H1 (cell line): Measurements from ENCODE around the gene OXLD1. TPM values are rescaled to one million over a fixed set of nuclear protein-coding genes. Genes with fewer than 3 reads are reported as not detected.
A peak's percentile ranks its signal among the peaks of the same experiment; 100 is the strongest.

Experiments used
- CTCF ChIA-PET: fragments of 300-600 bp; sonication (Branson Sonifier 250); formaldehyde crosslinking; loops from one replicate; lab custom pipeline; 2021; ENCODE audit not compliant: partially characterized antibody; lab: Charles Lee
- POLR2A ChIA-PET: fragments of 300-600 bp; sonication (Branson Sonifier 250); formaldehyde crosslinking; loops from one replicate; lab custom pipeline; 2021; ENCODE audit warnings: inconsistent platforms; ENCODE audit not compliant: partially characterized antibody; lab: Charles Lee
- DNase-seq, 2 experiments: peaks; one replicate each; pipeline versions ENCODE4 v3.0.0 to v3.0.0-alpha.2; 2010 to 2022; ENCODE audit warnings: low spot score in 2 of 2, low read depth in 1 of 2, mixed read lengths in 1 of 2
- FAIRE-seq: peaks from 2 replicates; lab custom pipeline; 2011; peaks lifted over from hg19 to GRCh38; lab: Jason Lieb, UNC
- H2AFZ ChIP-seq: 2 replicates; pipeline ENCODE4 v1.8.1; 2012; ENCODE audit warnings: low read length, inconsistent platforms
- H2AK5ac ChIP-seq: 2 replicates; pipeline ENCODE4 v1.6.1; 2013; ENCODE audit warnings: low read depth, low read length
- H2BK120ac ChIP-seq: replicated peaks from 2 replicates; pipeline ENCODE3; 2013; ENCODE audit warnings: low read depth, low read length, inconsistent platforms
- H2BK12ac ChIP-seq: 2 replicates; pipeline ENCODE4 v1.6.1; 2013; ENCODE audit warnings: low read depth, low read length
- H2BK15ac ChIP-seq: 2 replicates; pipeline ENCODE4 v1.6.1; 2013; ENCODE audit warnings: low read length
- H2BK20ac ChIP-seq: 2 replicates; pipeline ENCODE4 v1.6.1; 2013; ENCODE audit warnings: low read length
- H2BK5ac ChIP-seq: 2 replicates; pipeline ENCODE4 v1.6.1; 2013; ENCODE audit warnings: low read depth, low read length
- H3K14ac ChIP-seq: 2 replicates; pipeline ENCODE4 v1.6.1; 2013; ENCODE audit warnings: inconsistent platforms; ENCODE audit not compliant: insufficient read length
- H3K18ac ChIP-seq: 2 replicates; pipeline ENCODE4 v1.6.1; 2013; ENCODE audit warnings: low read length; ENCODE audit errors: extremely low read depth
- H3K23ac ChIP-seq: 2 replicates; pipeline ENCODE4 v1.6.1; 2013; ENCODE audit warnings: inconsistent platforms; ENCODE audit not compliant: insufficient read length
- H3K23me2 ChIP-seq: 2 replicates; pipeline ENCODE4 v1.6.1; 2013; ENCODE audit warnings: low read depth, low read length
- H3K27ac ChIP-seq: 2 replicates; pipeline ENCODE4 v1.6.1; 2011; ENCODE audit warnings: low read depth, low read length, inconsistent platforms
- H3K27me3 ChIP-seq, 4 experiments: replicated peaks in 1 of 4; 1 replicate in 1 of 4; 2 replicates in 3 of 4; pipeline versions ENCODE4 v1.6.1 to v1.8.1; 2011 to 2013; ENCODE audit warnings: low read length in 3 of 4, mild to moderate bottlenecking in 3 of 4, inconsistent platforms in 2 of 4, mixed read lengths in 2 of 4, moderate library complexity in 1 of 4; ENCODE audit not compliant: control insufficient read depth in 3 of 4, insufficient read depth in 3 of 4; ENCODE audit errors: extremely low read depth in 1 of 4
- H3K36me3 ChIP-seq, 4 experiments: 2 replicates each; pipeline versions ENCODE4 v1.6.1 to v1.8.1; 2011 to 2013; ENCODE audit warnings: mild to moderate bottlenecking in 4 of 4, low read length in 3 of 4, moderate library complexity in 2 of 4, control low read depth in 1 of 4, inconsistent platforms in 1 of 4; ENCODE audit not compliant: insufficient read depth in 4 of 4, control insufficient read depth in 2 of 4
- H3K4ac ChIP-seq: replicated peaks from 2 replicates; pipeline ENCODE3; 2013; ENCODE audit warnings: low read length, low read depth, mixed read lengths, inconsistent platforms; ENCODE audit not compliant: insufficient read length
- H3K4me1 ChIP-seq, 4 experiments: replicated peaks in 1 of 4; 1 replicate in 1 of 4; 2 replicates in 3 of 4; pipeline versions ENCODE4 v1.6.1 to v1.8.1; 2011 to 2013; ENCODE audit warnings: low read length in 3 of 4, inconsistent platforms in 2 of 4, mixed read lengths in 1 of 4; ENCODE audit not compliant: insufficient read depth in 4 of 4, control insufficient read depth in 3 of 4
- H3K4me2 ChIP-seq, 2 experiments: 2 replicates each; pipeline versions ENCODE4 v1.6.1 to v1.8.1; 2011 to 2013; ENCODE audit warnings: low read depth in 2 of 2, low read length in 2 of 2, control low read depth in 1 of 2, inconsistent platforms in 1 of 2, mild to moderate bottlenecking in 1 of 2; ENCODE audit not compliant: insufficient read depth in 1 of 2
- H3K4me3 ChIP-seq, 4 experiments: fragments of 200-600, 300-600 bp in 1 of 4; sonication (generic), shearing (Covaris generic), sonication (Bioruptor Twin) in 1 of 4; 2 replicates each; pipeline versions ENCODE4 v1.5.1 to v1.8.1; 2011 to 2016; ENCODE audit warnings: low read length in 4 of 4, low read depth in 3 of 4, control low read depth in 2 of 4, inconsistent platforms in 2 of 4, mild to moderate bottlenecking in 2 of 4, mixed read lengths in 1 of 4, moderate library complexity in 1 of 4; ENCODE audit not compliant: insufficient read depth in 2 of 4; ENCODE audit errors: extremely low read depth in 1 of 4
- H3K56ac ChIP-seq: replicated peaks from 2 replicates; pipeline ENCODE3; 2013; ENCODE audit warnings: low read depth, mild to moderate bottlenecking, mixed read lengths, low read length, inconsistent platforms; ENCODE audit not compliant: insufficient read length
- H3K79me1 ChIP-seq: 2 replicates; pipeline ENCODE4 v1.6.1; 2013; ENCODE audit warnings: low read depth, low read length, control low read depth
- H3K79me2 ChIP-seq, 2 experiments: 2 replicates each; pipeline versions ENCODE4 v1.6.1 to v1.8.1; 2012 to 2013; ENCODE audit warnings: low read length in 2 of 2, mild to moderate bottlenecking in 2 of 2, inconsistent platforms in 1 of 2; ENCODE audit not compliant: insufficient read depth in 2 of 2, control insufficient read depth in 1 of 2
- H3K9ac ChIP-seq, 4 experiments: replicated peaks in 1 of 4; 1 replicate in 1 of 4; 2 replicates in 3 of 4; pipeline versions ENCODE4 v1.6.1 to v1.8.1; 2011 to 2013; ENCODE audit warnings: low read depth in 3 of 4, low read length in 3 of 4, control low read depth in 2 of 4, mild to moderate bottlenecking in 2 of 4, moderate library complexity in 2 of 4, inconsistent platforms in 1 of 4; ENCODE audit errors: extremely low read depth in 1 of 4
- H3K9me3 ChIP-seq, 2 experiments: 2 replicates each; pipeline versions ENCODE4 v1.6.1 to v1.8.1; 2012 to 2013; ENCODE audit warnings: mild to moderate bottlenecking in 2 of 2, moderate library complexity in 2 of 2, control low read depth in 1 of 2, inconsistent platforms in 1 of 2, low read depth in 1 of 2, low read length in 1 of 2, mixed read lengths in 1 of 2; ENCODE audit not compliant: insufficient read depth in 2 of 2
- H4K20me1 ChIP-seq, 2 experiments: replicated peaks in 1 of 2; 2 replicates each; pipeline versions ENCODE3 to v1.8.1; 2011 to 2013; ENCODE audit warnings: inconsistent platforms in 2 of 2, low read length in 2 of 2, mild to moderate bottlenecking in 1 of 2; ENCODE audit not compliant: insufficient read depth in 2 of 2, control insufficient read depth in 1 of 2
- H4K5ac ChIP-seq: 2 replicates; pipeline ENCODE4 v1.6.1; 2013; ENCODE audit warnings: low read length, low read depth, mixed read lengths, inconsistent platforms; ENCODE audit not compliant: insufficient read length
- H4K8ac ChIP-seq: 2 replicates; pipeline ENCODE4 v1.8.0; 2013; ENCODE audit warnings: mild to moderate bottlenecking, moderate library complexity, low read length, inconsistent platforms; ENCODE audit not compliant: insufficient read depth; ENCODE audit errors: extremely low read depth
- H4K91ac ChIP-seq: replicated peaks from 2 replicates; pipeline ENCODE3; 2013; ENCODE audit warnings: low read length, mixed read lengths, inconsistent platforms; ENCODE audit not compliant: insufficient read length
- POLR2A ChIP-seq, 2 experiments: IDR thresholded peaks; 1 replicate in 1 of 2; 2 replicates in 1 of 2; pipeline ENCODE4 v1.6.1; 2011; ENCODE audit warnings: low read depth in 2 of 2, low read length in 2 of 2, mild to moderate bottlenecking in 2 of 2; ENCODE audit errors: control extremely low read depth in 1 of 2
- RNF2 ChIP-seq: fragments of 200-900, 300-1000 bp; sonication (generic); IDR thresholded peaks from 2 replicates; pipeline ENCODE4 v1.7.1; 2016; ENCODE audit warnings: borderline replicate concordance, low read depth, mild to moderate bottlenecking, antibody characterized with exemption, low read length; ENCODE audit not compliant: poor library complexity, severe bottlenecking; ENCODE audit errors: missing control alignments
- WGBS, 2 experiments: shearing (Covaris generic) in 1 of 2; methylation state at CpG; one replicate each; pipeline versions ENCODE4 v1.1.6 to v1.1.7; 2013 to 2015; ENCODE audit warnings: low lambda C conversion rate in 2 of 2, mixed read lengths in 2 of 2, inconsistent platforms in 1 of 2, low coverage in 1 of 2, missing lambda C conversion rate in 1 of 2; ENCODE audit not compliant: insufficient replicate concordance in 2 of 2, insufficient coverage in 1 of 2, insufficient read length in 1 of 2; ENCODE audit errors: extremely low coverage in 1 of 2, missing lambda C conversion rate in 1 of 2; 5-methylcytosine and 5-hydroxymethylcytosine counted together
- polyA plus RNA-seq, 7 experiments: library from polyadenylated mRNA; depleted of rRNA in 3 of 7; stranded (reverse) in 5 of 7; unstranded in 2 of 7; fragments of >200 nt in 5 of 7; fragments of 200-250 nt in 2 of 7; gene quantifications; 1 replicate in 5 of 7; 2 replicates in 1 of 7; 4 replicates in 1 of 7; pipeline versions ENCODE4 v1.2.1 to v1.2.3, GENCODE V29; 2011 to 2013; ENCODE audit warnings: missing spikeins in 2 of 7, mixed read lengths in 2 of 7
- total RNA-seq: library from RNA; stranded (reverse); fragmentation: NEBNext Ultra II Directional; extraction: Animal tissue kit (Norgen Biotek cat#: 25700); gene quantifications from 2 replicates; pipeline ENCODE4 v1.2.1, GENCODE V29; 2021

Gene OXLD1
- total and polyA plus RNA-seq, 2 of the 8 experiments (the other 6 are each of a cell fraction or from before 2014, with no cell fraction given) = 41.5 to 61.9 TPM

- Histone ChIP-seq H3K4me2 (no peak overlapping the region), H4K20me1 (peaks cover 10 to 23% of the 10 kb centered on the region in 2 experiments), H2AFZ (no peak overlapping the region), H3K79me2 (peaks cover 0 to 9% of the 10 kb centered on the region in 2 experiments; a peak in 1 of 4 replicates), H3K36me3 (peaks cover 26 to 53% (median 48%) of the 10 kb centered on the region in 4 experiments), H3K9me3 (no peaks in the 10 kb centered on the region), H2BK12ac (no peak overlapping the region), H4K5ac (no peak overlapping the region), H3K4ac (no peak overlapping the region), H4K91ac (no peak overlapping the region), H3K18ac (no peak overlapping the region), H3K27me3 (no peaks in the 10 kb centered on the region), H3K23ac (no peak overlapping the region), H3K27ac (no peak overlapping the region), H2BK15ac (no peak overlapping the region), H2BK20ac (no peak overlapping the region), H3K9ac (no peak overlapping the region), H2BK5ac (no peak overlapping the region), H3K79me1 (no peaks in the 10 kb centered on the region; the same call in 1 of the 2 replicates), H3K4me3 (no peak overlapping the region), H2AK5ac (no peak overlapping the region), H3K56ac (no peak overlapping the region), H3K4me1 (no peaks in the 10 kb centered on the region), H4K8ac (no peak overlapping the region), H2BK120ac (no peak overlapping the region), H3K23me2 (no peaks in the 10 kb centered on the region), H3K14ac (no peak overlapping the region)
- CTCF ChIA-PET = interaction anchor here (0.6 kb wide), 1 partner anchor 950 kb away, joined by 3 read pairs; no protein-coding TSS in a partner anchor
- DNase-seq (no peak), FAIRE-seq (no peak)
- POLR2A ChIA-PET = interaction anchor here (0.6 to 28.4 kb wide), 8 partner anchors 8 to 53 kb away, joined by 4 to 436 read pairs (median 5); partner anchors contain the start of genes ARL16, HGS, MRPL12 and SLC25A10
- WGBS, 2 experiments = 96% methylated on average over 18 of the region's 18 CpGs; no CpG with 5 or more reads in 1 of the 2 experiments
- TF ChIP-seq POLR2A (IDR thresholded peaks at IDR 0.05; ENCODE audit: control extremely low read depth in 1 of 2, low read depth in 2 of 2, low read length in 2 of 2) = peak in 1 of 2 experiments; percentile 23; a peak in 1 of 3 replicates
- TF ChIP-seq RNF2 = no peak
Measured at GRCh38 chr17:81673561-81674258, 7.3 kb upstream of the OXLD1 start.
